Measurements from ENCODE around the gene ZP3.
"Not testable (repeated sequence)": the region's sequence is repeated elsewhere in the genome, so short reads cannot be mapped to it uniquely, and the experiment has no call there.

The ZP3 gene

GRCh38 chr7:76423666-76424412 is 911 bp upstream of the ZP3 start:
- no peak for DNase-seq (ENCODE audit: extremely low spot score)
- POLR2A ChIA-PET, result no interaction called here
- CTCF ChIA-PET, result interaction anchor here (0.8 to 2.3 kb wide), 2 partner anchors 11 to 36 kb away, joined by 3 to 7 read pairs; no protein-coding TSS in a partner anchor
- TF ChIP-seq, protein P1, sequence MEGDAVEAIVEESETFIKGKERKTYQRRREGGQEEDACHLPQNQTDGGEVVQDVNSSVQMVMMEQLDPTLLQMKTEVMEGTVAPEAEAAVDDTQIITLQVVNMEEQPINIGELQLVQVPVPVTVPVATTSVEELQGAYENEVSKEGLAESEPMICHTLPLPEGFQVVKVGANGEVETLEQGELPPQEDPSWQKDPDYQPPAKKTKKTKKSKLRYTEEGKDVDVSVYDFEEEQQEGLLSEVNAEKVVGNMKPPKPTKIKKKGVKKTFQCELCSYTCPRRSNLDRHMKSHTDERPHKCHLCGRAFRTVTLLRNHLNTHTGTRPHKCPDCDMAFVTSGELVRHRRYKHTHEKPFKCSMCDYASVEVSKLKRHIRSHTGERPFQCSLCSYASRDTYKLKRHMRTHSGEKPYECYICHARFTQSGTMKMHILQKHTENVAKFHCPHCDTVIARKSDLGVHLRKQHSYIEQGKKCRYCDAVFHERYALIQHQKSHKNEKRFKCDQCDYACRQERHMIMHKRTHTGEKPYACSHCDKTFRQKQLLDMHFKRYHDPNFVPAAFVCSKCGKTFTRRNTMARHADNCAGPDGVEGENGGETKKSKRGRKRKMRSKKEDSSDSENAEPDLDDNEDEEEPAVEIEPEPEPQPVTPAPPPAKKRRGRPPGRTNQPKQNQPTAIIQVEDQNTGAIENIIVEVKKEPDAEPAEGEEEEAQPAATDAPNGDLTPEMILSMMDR (IDR thresholded peaks at IDR 0.05; ENCODE audit: control extremely low read depth, extremely low read depth, low read depth, missing control alignments), result no peak

GRCh38 chr7:76425156-76425555 is 406 bp downstream of the ZP3 start:
- CTCF ChIA-PET, result interaction anchor here (2.3 kb wide), 1 partner anchor 12 kb away, joined by 7 read pairs; no protein-coding TSS in a partner anchor
- no peak for DNase-seq (ENCODE audit: extremely low spot score)
- POLR2A ChIA-PET, result no interaction called here
- TF ChIP-seq, protein P1 (IDR thresholded peaks at IDR 0.05; ENCODE audit: control extremely low read depth, extremely low read depth, low read depth, missing control alignments), result no peak

GRCh38 chr7:76425558-76425957 is 808 bp downstream of the ZP3 start:
- POLR2A ChIA-PET; DNase-seq (ENCODE audit: extremely low spot score): not testable (repeated sequence)
- CTCF ChIA-PET, result interaction anchor here (2.3 kb wide), 1 partner anchor 13 kb away, joined by 7 read pairs; no protein-coding TSS in a partner anchor

GRCh38 chr7:76426246-76426645 is 1.5 kb downstream of the ZP3 start:
- TF ChIP-seq, protein P1 (IDR thresholded peaks at IDR 0.05; ENCODE audit: control extremely low read depth, extremely low read depth, low read depth, missing control alignments), result no peak
- POLR2A ChIA-PET, result no interaction called here

DNA sequence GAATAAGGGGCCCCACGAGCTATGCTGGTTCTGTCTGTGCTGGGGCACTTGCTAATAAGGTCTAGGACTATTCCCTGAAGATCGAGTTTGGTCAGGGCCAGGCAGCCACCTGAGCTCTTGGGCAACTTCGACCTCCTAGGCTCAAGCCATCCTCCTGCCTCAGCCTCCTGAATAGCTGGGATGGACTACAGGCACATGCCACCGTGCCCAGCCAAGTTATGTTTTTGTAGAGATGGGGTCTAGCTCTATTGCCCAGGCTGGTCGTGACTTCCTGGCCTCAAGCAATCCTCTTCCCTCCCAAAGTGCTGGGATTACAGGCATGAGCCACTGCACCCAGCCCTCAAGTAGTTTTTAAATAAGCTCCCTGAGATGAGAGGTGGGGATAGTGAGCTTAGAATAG is 2.9 kb downstream of the ZP3 start:
- CTCF ChIA-PET, result interaction anchor here (0.6 kb wide), 1 partner anchor 9 kb away, joined by 3 read pairs; no protein-coding TSS in a partner anchor
- DNase-seq (ENCODE audit: extremely low spot score), result no peak
- POLR2A ChIA-PET, result no interaction called here
- TF ChIP-seq, protein P1 (IDR thresholded peaks at IDR 0.05; ENCODE audit: control extremely low read depth, extremely low read depth, low read depth, missing control alignments), result no peak

More at GRCh38 chr7:76426246-76426645, 1.5 kb downstream of the ZP3 start:
- CTCF ChIA-PET, result no interaction called here
- DNase-seq (ENCODE audit: extremely low spot score), result no peak

DNA sequence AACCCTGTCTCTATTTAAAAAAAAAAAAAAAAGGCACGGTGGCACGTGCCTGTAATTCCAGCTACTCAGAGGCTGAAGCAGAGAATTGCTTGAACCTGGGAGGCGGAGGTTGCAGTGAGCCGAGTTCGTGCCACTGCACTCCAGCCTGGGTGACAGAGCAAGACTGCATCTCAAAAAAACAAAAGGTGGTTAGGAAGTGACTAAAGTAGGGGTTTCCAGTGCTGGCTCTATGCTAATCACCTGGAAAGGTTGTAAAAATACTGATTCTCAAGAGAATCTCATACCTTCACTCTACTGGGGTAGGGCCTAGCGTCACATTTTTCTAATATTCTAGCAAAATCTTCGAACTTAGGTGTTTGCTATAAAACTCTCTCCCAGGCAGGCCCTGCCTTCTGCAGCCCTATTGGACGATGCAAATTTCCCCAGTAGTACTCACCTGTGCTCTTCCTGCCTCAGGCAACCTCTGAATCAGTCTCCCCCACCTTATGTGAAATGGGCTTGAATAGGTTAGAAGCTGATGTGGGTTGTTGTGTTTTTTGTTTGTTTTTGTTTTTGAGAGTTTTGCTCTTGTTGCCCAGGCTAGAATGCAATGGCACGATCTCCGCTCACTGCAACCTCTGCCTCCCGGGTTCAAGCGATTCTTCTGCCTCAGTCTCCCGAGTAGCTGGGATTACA is 3.5 kb downstream of the ZP3 start:
- TF ChIP-seq, protein P1 (IDR thresholded peaks at IDR 0.05; ENCODE audit: control extremely low read depth, extremely low read depth, low read depth, missing control alignments), result no peak
- ChIA-PET POLR2A (no interaction called here), CTCF (no interaction called here)
- no peak for DNase-seq (ENCODE audit: extremely low spot score)
